Fibroblast of villous mesenchyme (primary cell): ENCODE measurements around the gene RBM8A. TPM values are rescaled to one million over a fixed set of nuclear protein-coding genes. Genes with fewer than 3 reads are reported as not detected.
A peak's percentile ranks its signal among the peaks of the same experiment; 100 is the strongest.

Source experiments
- DNase-seq: peaks from one replicate; pipeline ENCODE4 v3.0.0-alpha.2; 2010; ENCODE audit warnings: low read depth
- H3K4me3 ChIP-seq: 2 replicates; pipeline ENCODE4 v1.5.1; 2011; ENCODE audit warnings: low read depth, mild to moderate bottlenecking, low read length
- total RNA-seq: library from RNA; depleted of rRNA; stranded (reverse); fragments of >200 nt; gene quantifications from 2 replicates; pipeline ENCODE4 v1.2.3, GENCODE V29; 2012
- TF ChIP-seq, protein P1 (sequence below): IDR thresholded peaks from 2 replicates; pipeline ENCODE4 v1.5.1; 2012; ENCODE audit warnings: low read depth, mild to moderate bottlenecking, low read length; ENCODE audit not compliant: insufficient read depth

Gene RBM8A
- total RNA-seq, 1 donor, result 76.9 TPM

DNA sequence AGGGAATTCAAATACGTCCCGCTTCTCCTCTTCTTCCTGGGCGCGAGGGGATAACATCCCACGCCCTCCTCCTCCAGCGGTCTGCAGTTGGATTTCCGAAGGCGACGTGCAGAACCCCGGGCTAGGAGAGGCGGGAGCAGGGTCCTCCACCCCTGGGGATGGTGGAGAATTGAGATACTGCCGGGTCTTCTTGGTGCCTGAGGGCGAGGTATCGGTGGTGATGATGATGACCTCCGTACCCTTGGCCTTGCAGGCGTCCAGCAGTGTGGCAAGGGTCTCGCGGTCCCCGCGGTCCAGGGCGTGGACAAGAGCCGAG, 33.8 kb upstream of the RBM8A start:
- TF ChIP-seq, protein P1, sequence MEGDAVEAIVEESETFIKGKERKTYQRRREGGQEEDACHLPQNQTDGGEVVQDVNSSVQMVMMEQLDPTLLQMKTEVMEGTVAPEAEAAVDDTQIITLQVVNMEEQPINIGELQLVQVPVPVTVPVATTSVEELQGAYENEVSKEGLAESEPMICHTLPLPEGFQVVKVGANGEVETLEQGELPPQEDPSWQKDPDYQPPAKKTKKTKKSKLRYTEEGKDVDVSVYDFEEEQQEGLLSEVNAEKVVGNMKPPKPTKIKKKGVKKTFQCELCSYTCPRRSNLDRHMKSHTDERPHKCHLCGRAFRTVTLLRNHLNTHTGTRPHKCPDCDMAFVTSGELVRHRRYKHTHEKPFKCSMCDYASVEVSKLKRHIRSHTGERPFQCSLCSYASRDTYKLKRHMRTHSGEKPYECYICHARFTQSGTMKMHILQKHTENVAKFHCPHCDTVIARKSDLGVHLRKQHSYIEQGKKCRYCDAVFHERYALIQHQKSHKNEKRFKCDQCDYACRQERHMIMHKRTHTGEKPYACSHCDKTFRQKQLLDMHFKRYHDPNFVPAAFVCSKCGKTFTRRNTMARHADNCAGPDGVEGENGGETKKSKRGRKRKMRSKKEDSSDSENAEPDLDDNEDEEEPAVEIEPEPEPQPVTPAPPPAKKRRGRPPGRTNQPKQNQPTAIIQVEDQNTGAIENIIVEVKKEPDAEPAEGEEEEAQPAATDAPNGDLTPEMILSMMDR, result no peak
- H3K4me3 ChIP-seq, result peak overlapping the region; percentile 83
- DNase-seq, result no peak

DNA sequence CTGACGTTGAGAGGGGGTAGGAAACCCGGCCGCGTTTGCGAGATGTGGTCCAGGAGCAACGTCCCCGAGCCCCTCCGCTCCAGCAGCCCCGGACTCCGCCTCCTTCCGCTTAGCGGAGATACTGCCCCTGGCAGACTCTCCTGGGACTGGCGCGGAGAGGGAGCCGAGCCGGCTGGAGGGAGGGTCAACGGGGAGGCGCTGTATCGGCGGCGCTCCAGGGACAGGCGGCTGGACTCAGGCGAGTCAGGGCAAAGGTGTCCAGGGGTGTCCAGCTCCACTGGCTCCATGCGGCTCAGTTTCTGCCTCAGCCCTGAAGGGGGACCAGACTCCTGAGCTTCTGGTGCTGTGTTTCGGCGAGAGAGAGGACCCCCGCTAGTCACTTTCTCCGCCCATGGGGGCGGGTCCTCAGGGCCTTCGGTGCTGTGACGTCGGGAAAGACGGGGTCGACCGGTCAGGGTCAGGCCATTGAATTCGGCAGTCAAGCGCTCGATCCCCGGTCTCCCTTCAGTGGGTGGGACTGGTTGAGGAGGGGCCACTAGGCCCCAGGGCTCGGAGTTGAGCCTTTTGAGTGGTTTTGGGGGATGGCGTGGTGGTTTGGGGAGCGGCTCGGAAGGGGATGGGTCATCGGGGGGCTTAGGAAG, 33.3 kb upstream of the RBM8A start:
- DNase-seq, result peak; percentile 69
- TF ChIP-seq, protein P1, result no peak
- H3K4me3 ChIP-seq, result peak overlapping the region; percentile 83

DNA sequence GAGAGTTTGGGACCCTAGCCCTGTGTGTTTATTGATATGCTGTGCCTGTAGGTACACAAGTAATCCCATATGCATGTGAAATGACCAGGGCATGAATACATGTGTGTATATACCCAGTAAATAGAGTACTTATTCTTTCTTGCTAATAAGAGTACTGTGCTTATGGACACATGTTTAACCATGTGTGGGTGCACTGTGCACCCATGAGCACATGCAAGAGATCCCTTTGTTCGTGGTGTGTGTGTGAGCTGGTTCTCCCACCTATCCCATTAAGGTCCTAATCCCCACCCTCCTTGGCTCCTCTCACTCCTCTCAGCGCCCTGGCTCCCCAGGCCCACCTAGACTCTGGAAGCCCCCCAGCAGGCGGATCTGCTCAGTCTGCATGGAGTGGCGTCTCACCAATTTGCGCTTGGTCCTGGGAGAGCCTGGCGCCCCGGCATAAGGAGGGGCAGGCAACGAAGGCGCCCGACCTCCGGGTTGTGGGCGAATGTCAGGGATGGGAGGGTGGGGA, 32.7 kb upstream of the RBM8A start:
- TF ChIP-seq, protein P1, result no peak
- H3K4me3 ChIP-seq, result peak overlapping the region; percentile 83
- no peak for DNase-seq

- TF ChIP-seq, protein P1, result no peak
- DNase-seq, result no peak
- no peak overlapping the region for H3K4me3 ChIP-seq
These were observed 32.0 kb upstream of the RBM8A start for GRCh38 chr1:145959333-145959732.

GRCh38 chr1:145958734-145959133, 31.4 kb upstream of the RBM8A start:
- DNase-seq, result no peak
- TF ChIP-seq, protein P1, result no peak
- H3K4me3 ChIP-seq, result no peak overlapping the region

DNA sequence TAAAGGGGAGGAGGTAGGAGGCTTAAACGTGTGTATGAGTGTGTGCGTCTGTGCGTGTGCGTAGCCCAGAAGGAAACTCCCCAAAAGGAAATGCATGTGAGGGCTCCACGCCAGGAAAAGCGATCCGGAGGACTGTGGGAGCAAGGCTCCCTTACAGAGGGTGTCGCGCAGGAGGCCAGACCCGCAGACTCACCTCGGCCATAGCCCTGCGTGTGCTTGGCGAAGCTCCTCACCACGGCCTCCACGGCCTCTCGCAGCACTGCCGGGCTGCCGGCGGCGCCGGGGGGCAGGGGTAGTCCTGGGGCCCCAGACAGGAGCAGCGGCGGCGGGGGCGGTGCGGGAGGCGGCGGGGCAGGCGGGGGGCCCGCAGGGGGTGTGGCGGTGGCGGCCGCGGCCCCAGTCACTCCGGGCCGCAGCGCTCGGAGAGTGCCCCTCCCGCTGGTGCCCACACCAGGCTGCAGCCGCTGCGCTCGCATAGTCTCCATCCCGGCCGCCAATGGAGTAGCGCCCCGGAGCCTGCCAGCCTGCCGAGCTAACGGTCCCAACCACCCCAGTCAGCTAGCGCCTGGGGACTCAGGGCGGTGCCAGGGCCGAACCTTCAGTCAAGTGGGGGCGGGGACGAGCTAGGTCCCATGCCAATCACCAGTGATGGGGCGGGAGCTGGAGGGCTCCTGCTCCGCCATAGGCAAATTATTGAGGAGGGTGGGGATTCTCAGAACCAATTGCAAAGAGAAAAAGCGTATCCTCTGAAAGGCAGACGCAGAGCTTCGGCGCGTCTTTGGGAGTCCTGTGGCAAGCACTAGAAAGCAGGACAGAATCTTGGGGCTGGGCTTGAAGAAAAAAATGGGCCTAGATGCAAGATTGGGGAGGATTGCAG, 30.4 kb upstream of the RBM8A start, which contains the start of gene LIX1L:
LIX1L (minus strand) TSS at position 575 of the 877 bp plus-strand sequence; CDS start at position 485, 90 bp downstream.
- TF ChIP-seq, protein P1, result no peak
- peak; percentile 97 for DNase-seq
- H3K4me3 ChIP-seq, result peak within 1 kb of the TSS; percentile 81
